Thyroid gland (tissue), 4 donors: ENCODE results near the gene OTOA.
"Not testable (repeated sequence)": the region's sequence is repeated elsewhere in the genome, so short reads cannot be mapped to it uniquely, and the experiment has no call there.

Experiments
- POLR2A ChIP-seq, 2 donors: fragments of 450-650 bp; IDR thresholded peaks; one replicate each; pipeline ENCODE4 v1.6.1; 2017; ENCODE audit warnings: antibody characterized with exemption in 2 of 2, mild to moderate bottlenecking in 2 of 2, moderate library complexity in 1 of 2
- TF ChIP-seq, protein P1 (sequence below), 6 experiments: fragments of 200-600 bp in 3 of 6; fragments of 450-650 bp in 3 of 6; sonication (generic) in 3 of 6; IDR thresholded peaks; one replicate each; pipeline ENCODE4 v1.5.1; 2016 to 2019; ENCODE audit warnings: antibody characterized with exemption in 6 of 6, mild to moderate bottlenecking in 2 of 6, inconsistent platforms in 1 of 6, moderate library complexity in 1 of 6

GRCh38 chr16:21631376-21631775 is 32.4 kb upstream of the OTOA start:
- TF ChIP-seq POLR2A (IDR thresholded peaks at IDR 0.05) = not testable (repeated sequence)
- TF ChIP-seq, protein P1, sequence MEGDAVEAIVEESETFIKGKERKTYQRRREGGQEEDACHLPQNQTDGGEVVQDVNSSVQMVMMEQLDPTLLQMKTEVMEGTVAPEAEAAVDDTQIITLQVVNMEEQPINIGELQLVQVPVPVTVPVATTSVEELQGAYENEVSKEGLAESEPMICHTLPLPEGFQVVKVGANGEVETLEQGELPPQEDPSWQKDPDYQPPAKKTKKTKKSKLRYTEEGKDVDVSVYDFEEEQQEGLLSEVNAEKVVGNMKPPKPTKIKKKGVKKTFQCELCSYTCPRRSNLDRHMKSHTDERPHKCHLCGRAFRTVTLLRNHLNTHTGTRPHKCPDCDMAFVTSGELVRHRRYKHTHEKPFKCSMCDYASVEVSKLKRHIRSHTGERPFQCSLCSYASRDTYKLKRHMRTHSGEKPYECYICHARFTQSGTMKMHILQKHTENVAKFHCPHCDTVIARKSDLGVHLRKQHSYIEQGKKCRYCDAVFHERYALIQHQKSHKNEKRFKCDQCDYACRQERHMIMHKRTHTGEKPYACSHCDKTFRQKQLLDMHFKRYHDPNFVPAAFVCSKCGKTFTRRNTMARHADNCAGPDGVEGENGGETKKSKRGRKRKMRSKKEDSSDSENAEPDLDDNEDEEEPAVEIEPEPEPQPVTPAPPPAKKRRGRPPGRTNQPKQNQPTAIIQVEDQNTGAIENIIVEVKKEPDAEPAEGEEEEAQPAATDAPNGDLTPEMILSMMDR (IDR thresholded peaks at IDR 0.05) = not testable (repeated sequence)
